OCI-LY1 (cell line): ENCODE data around the gene DOCK1.

Experiments used
- CTCF ChIP-seq: fragments of 200-600 bp; sonication (generic), shearing (Covaris generic); IDR thresholded peaks from 2 replicates; pipeline ENCODE4 v1.5.1; 2017; ENCODE audit warnings: mild to moderate bottlenecking, antibody characterized with exemption, low read length, moderate library complexity, mixed read lengths
- EZH2 ChIP-seq: fragments of 200-600 bp; sonication (generic), shearing (Covaris generic); IDR thresholded peaks from 2 replicates; pipeline ENCODE4 v1.8.0; 2017; ENCODE audit warnings: borderline replicate concordance, mixed run types, mild to moderate bottlenecking, antibody characterized with exemption, low read length, moderate library complexity, mixed read lengths

GRCh38 chr10:127039435-127039834 lies 134.2 kb downstream of the DOCK1 start:
- no peak for TF ChIP-seq CTCF
- no peak for TF ChIP-seq EZH2
